ENCODE measurements around the gene TTLL13. TPM values are rescaled to one million over a fixed set of nuclear protein-coding genes. Genes with fewer than 3 reads are reported as not detected.

TTLL13 gene
- total and polyA plus RNA-seq, 9 of the 15 experiments (the other 6 are each of a cell fraction or from before 2014, with no cell fraction given) = 0.05 to 0.24 (median 0.11) TPM; not detected in 1

GRCh38 chr15:90265271-90266060 is 16.1 kb downstream of the TTLL13 start, which contains the start of gene NGRN (continued):
- TF ChIP-seq ZFP91 (CRISPR knock-in tag; IDR thresholded peaks at IDR 0.05) = no peak
- no peak for TF ChIP-seq ID3 (CRISPR knock-in tag; IDR thresholded peaks at IDR 0.05)
- TF ChIP-seq ID3 (tag; IDR thresholded peaks at IDR 0.05) = peak; percentile 72; the same call in 1 of the 2 replicates
- no peak for TF ChIP-seq NR4A1 (CRISPR knock-in tag; IDR thresholded peaks at IDR 0.05)
- no peak for TF ChIP-seq NR4A1 (tag; IDR thresholded peaks at IDR 0.05)
- TF ChIP-seq SMARCC2 (IDR thresholded peaks at IDR 0.05; ENCODE audit: low read depth) = no peak
- TF ChIP-seq CAMTA2 (CRISPR knock-in tag; conservative IDR thresholded peaks at IDR 0.05) = no peak
- TF ChIP-seq ZNF589 (CRISPR knock-in tag; IDR thresholded peaks at IDR 0.05; ENCODE audit: low read depth) = no peak; the same call in 1 of the 2 replicates
- no peak for TF ChIP-seq ARID3B (CRISPR knock-in tag; IDR thresholded peaks at IDR 0.05; ENCODE audit: borderline replicate concordance)
- TF ChIP-seq RBM22 (IDR thresholded peaks at IDR 0.05; ENCODE audit: low read depth, low read length, poor library complexity, severe bottlenecking) = no peak
- peak; percentile 75 for TF ChIP-seq PML (IDR thresholded peaks at IDR 0.05; ENCODE audit: low read length)
- no peak for TF ChIP-seq ZNF407 (IDR thresholded peaks at IDR 0.05; ENCODE audit: low read depth)
- no peak for TF ChIP-seq ZNF75A (CRISPR knock-in tag; IDR thresholded peaks at IDR 0.05)
- peak; percentile 83 for TF ChIP-seq TBP (optimal IDR thresholded peaks at IDR 0.05; ENCODE audit: low read depth, low read length)
- no peak for TF ChIP-seq SMAD2 (IDR thresholded peaks at IDR 0.05; ENCODE audit: low read depth, low read length)
- TF ChIP-seq FOS (IDR thresholded peaks at IDR 0.05; ENCODE audit: extremely low read depth, insufficient read length) = no peak

Measured in K562 (cell line).